ENCODE measurements around the gene FAU. TPM values are rescaled to one million over a fixed set of nuclear protein-coding genes. Genes with fewer than 3 reads are reported as not detected.
A peak's percentile ranks its signal among the peaks of the same experiment; 100 is the strongest.
"Not testable (repeated sequence)": the region's sequence is repeated elsewhere in the genome, so short reads cannot be mapped to it uniquely, and the experiment has no call there.

The FAU gene
- total RNA-seq, 2 experiments from 2014 or later = 995 to 1,031 TPM

DNA sequence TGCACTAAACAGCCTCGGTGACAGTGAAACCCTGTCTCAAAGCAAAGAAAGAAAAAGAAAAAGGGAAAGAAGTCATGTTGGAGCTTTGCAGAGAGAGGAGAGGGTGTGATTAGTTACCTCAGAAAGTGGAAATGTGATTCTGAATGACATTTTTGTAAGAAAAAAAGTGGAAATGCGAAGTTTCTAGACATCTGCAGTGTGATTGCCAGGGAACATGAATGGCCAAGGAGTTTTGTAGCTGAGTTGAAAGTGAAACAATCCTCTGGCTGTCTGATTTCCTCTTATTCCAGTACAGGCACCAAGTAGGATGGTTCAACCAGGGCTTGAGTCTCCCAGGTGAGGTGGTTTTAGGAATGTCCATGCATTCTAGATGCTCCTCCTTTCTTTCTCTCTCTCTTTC lies 30.2 kb upstream of the FAU start:
- Mint-ChIP-seq H3K9me3 (no peaks in the 10 kb centered on the region), H3K4me1 (peaks cover 19% of the 10 kb centered on the region), H3K27ac (no peak overlapping the region), H3K4me3 (no peak overlapping the region), H3K27me3 (no peaks in the 10 kb centered on the region), H3K36me3 (ENCODE audit: low read depth) (no peaks in the 10 kb centered on the region)
- ChIA-PET CTCF (interaction anchor here (0.6 kb wide), 1 partner anchor 591 kb away, joined by 3 read pairs; no protein-coding TSS in a partner anchor), POLR2A (interaction anchor here (1.0 kb wide), 1 partner anchor 17 kb away, joined by 5 read pairs; no protein-coding TSS in a partner anchor)
- no peak for DNase-seq

DNA sequence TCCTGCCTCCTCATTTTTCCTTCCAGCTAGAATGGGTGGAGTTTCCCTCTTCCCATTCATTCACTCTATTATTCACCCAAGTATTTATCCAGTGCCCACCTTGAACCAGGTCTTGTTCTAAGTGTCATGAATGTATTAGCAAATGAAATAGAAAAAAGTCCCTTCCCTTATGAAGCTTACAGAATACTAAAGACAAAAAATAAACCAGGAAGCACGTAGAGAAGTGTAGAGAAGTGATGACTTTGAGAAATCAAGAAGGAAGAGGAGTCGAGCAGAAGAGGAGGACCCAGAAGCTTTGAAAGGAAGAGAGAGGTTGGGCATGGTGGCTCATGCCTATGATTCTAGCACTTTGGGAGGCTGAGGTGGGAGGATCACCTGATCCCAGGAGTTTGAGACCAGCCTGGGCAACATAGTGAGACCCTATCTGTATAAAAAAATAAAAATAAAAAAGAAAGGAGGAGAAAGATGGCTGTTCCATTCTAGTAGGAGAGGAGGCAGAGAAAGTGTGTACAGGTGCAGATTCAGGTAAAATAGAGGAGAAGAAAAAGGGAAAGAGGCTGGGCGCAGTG lies 29.5 kb upstream of the FAU start:
- no peak for DNase-seq
- Mint-ChIP-seq H3K9me3 (no peaks in the 10 kb centered on the region), H3K27me3 (no peaks in the 10 kb centered on the region), H3K4me3 (no peak overlapping the region), H3K27ac (no peak overlapping the region), H3K4me1 (peaks cover 19% of the 10 kb centered on the region), H3K36me3 (ENCODE audit: low read depth) (no peaks in the 10 kb centered on the region)
- ChIA-PET POLR2A (interaction anchor here (1.0 kb wide), 1 partner anchor 16 kb away, joined by 5 read pairs; no protein-coding TSS in a partner anchor), CTCF (no interaction called here)

DNA sequence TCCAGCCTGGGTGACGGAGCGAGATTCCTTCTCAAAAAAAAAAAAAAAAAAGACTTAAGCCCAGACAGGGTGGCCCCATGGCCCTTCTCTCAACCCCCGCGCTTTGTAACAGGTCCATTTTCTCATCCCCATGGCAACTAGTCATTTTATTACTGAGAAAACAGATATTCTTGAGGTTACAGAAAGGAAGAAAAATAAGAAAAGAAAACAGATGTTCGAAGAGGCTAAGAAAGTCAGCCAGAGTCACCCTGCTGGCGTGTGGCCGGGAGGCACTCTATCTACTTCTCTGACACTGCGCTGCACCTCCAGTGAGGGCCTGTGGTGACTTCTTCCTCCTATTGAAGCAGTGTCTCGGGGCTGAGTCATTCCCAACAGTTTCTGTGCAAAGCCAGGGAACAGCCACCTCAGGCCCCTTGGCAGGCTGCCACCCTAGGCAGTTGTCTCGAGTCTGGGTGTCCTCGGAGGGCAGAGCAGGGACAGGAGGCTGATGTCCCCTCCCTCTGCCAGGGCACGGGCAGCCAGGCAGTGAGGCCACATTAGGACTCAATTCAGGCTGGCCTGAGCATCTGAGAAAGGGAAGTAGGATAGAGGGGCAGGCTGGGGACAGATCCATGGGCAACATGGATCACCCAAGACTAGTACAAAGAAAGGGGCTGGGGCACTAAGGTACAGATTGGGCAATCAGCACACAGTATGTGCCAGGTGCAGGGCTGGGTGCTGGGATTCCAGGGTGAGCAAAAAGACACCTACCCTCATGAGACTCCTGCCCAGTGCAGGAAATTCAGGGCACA lies 28.8 kb upstream of the FAU start:
- Mint-ChIP-seq H3K4me3 (no peak overlapping the region), H3K36me3 (ENCODE audit: low read depth) (no peaks in the 10 kb centered on the region), H3K27me3 (no peaks in the 10 kb centered on the region), H3K27ac (no peak overlapping the region), H3K9me3 (no peaks in the 10 kb centered on the region), H3K4me1 (peaks cover 19% of the 10 kb centered on the region)
- DNase-seq = no peak
- ChIA-PET CTCF (no interaction called here), POLR2A (interaction anchor here (3.7 kb wide), 1 partner anchor 16 kb away, joined by 15 read pairs; the partner anchor contains the start of gene SYVN1)

DNA sequence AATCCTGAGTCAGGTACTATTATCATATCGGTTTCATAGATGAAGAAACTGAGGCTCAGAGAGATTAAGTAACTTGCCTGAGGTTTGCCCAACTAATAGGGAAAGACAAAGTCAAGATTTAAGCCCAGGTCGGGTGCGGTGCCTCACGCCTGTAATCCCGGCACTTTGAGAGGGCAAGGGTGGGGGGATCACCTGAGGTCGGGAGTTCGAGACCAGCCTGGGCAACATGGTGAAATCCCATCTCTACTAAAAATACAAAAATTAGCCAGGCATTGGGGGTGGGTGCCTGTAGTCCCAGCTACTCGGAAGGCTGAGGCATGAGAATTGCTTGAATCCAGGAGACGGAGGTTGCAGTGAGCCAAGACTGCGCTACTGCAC lies 28.2 kb upstream of the FAU start:
- H3K4me3 Mint-ChIP-seq; DNase-seq; CTCF ChIA-PET; H3K27ac Mint-ChIP-seq; H3K9me3 Mint-ChIP-seq; H3K27me3 Mint-ChIP-seq; H3K36me3 Mint-ChIP-seq (ENCODE audit: low read depth): not testable (repeated sequence)
- POLR2A ChIA-PET = interaction anchor here (3.7 kb wide), 1 partner anchor 15 kb away, joined by 15 read pairs; the partner anchor contains the start of gene SYVN1
- peaks cover 19% of the 10 kb centered on the region for H3K4me1 Mint-ChIP-seq

DNA sequence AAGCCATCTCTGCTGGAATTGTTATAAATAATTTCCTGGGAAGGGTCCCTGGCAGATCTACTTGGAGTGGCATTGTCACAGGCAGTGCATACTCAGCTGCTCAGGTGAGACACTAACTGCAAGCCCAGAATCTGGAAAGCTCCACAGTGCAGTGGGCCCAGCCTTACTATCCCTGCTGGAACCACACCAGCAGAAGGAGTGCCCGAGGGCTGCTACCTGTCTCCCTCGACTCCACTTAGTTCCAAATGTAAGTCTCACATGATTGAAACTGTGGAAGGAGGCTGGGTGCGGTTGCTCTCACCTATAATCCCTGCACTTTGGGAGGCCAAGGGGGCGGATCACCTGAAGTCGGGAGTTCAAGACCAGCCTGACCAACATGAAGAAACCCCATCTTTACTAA lies 26.7 kb upstream of the FAU start:
- POLR2A ChIA-PET = interaction anchor here (3.7 kb wide), 1 partner anchor 14 kb away, joined by 15 read pairs; the partner anchor contains the start of gene SYVN1
- no peak overlapping the region for H3K4me3 Mint-ChIP-seq
- H3K36me3 Mint-ChIP-seq (ENCODE audit: low read depth) = no peaks in the 10 kb centered on the region
- DNase-seq = no peak
- CTCF ChIA-PET = interaction anchor here (0.7 kb wide), 1 partner anchor 1240 kb away, joined by 3 read pairs; no protein-coding TSS in a partner anchor
- no peaks in the 10 kb centered on the region for H3K9me3 Mint-ChIP-seq
- H3K27ac Mint-ChIP-seq = no peak overlapping the region
- peaks cover 2% of the 10 kb centered on the region for H3K27me3 Mint-ChIP-seq
- H3K4me1 Mint-ChIP-seq = peaks cover 19% of the 10 kb centered on the region

DNA sequence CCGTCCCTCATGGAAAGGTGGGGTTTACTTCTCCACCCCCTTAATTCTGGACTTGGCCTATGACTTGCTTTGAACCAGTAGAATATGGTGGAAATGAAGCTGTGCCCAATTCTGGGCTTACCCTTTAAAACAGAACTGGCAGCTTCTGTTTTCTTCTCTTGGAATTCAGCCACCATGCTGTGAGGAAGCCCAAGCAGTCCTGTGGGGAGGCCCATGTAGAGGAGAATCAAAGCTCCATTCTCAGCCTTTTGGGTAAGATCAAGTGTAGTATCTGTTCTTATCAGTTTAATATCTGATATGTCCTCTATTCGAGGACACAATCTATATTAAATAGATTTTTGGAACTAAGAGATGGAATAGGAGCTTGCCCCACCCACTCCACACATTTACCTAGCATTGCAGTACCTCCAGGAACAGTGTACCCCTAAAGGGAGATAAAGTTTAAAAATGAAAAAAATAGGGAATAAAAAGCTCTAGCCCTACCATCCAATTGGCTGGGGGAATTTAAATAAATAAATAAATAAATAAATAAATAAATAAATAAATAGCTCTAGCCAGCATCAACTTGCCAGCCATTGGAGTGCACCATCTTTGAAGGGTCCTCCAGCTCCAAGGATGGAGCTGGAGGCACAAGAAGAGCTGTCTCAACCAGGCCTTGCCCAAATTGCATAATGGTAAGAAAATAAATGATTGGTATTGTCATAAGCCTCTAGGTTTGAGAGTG lies 25.6 kb upstream of the FAU start:
- Mint-ChIP-seq H3K4me1 (peaks cover 14% of the 10 kb centered on the region), H3K9me3 (no peaks in the 10 kb centered on the region), H3K4me3 (no peak overlapping the region), H3K27me3 (peaks cover 4% of the 10 kb centered on the region), H3K36me3 (ENCODE audit: low read depth) (no peaks in the 10 kb centered on the region), H3K27ac (no peak overlapping the region)
- no peak for DNase-seq
- ChIA-PET CTCF (interaction anchor here (1.1 kb wide), 1 partner anchor 182 kb away, joined by 4 read pairs; no protein-coding TSS in a partner anchor), POLR2A (interaction anchor here (3.7 kb wide), 1 partner anchor 12 kb away, joined by 15 read pairs; the partner anchor contains the start of gene SYVN1)

DNA sequence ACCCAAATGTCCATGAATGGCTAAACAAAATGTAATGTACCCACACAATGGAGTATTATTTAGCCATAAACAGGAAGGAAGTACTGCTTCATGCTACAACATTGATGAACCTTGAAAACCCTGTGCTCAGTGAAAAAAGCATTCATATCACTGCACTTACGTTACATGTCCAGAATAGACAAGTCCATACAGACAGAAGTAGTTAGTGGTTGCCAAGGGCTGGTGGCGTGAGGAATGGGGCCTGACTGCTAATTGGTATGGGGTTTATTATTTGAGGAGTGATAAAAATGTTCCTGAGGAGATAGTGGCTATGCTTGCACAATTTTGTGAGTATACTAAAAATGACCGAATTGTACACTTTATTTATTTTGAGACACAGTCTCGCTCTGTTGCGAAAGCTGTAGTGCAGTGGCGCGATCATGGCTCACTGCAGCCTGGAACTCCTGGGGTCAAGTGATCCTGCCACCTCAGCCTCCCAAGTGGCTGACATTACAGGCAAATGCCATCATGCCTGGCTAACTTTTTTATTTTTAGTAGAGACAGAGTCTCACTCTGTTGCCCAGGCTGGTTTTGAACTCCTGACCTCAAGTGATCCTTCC lies 20.1 kb upstream of the FAU start:
- ChIA-PET CTCF (no interaction called here), POLR2A (no interaction called here)
- Mint-ChIP-seq H3K27ac (no peak overlapping the region), H3K36me3 (ENCODE audit: low read depth) (no peaks in the 10 kb centered on the region), H3K9me3 (no peaks in the 10 kb centered on the region), H3K4me1 (peaks cover 4% of the 10 kb centered on the region), H3K27me3 (peaks cover 18% of the 10 kb centered on the region), H3K4me3 (no peak overlapping the region)
- DNase-seq = no peak

DNA sequence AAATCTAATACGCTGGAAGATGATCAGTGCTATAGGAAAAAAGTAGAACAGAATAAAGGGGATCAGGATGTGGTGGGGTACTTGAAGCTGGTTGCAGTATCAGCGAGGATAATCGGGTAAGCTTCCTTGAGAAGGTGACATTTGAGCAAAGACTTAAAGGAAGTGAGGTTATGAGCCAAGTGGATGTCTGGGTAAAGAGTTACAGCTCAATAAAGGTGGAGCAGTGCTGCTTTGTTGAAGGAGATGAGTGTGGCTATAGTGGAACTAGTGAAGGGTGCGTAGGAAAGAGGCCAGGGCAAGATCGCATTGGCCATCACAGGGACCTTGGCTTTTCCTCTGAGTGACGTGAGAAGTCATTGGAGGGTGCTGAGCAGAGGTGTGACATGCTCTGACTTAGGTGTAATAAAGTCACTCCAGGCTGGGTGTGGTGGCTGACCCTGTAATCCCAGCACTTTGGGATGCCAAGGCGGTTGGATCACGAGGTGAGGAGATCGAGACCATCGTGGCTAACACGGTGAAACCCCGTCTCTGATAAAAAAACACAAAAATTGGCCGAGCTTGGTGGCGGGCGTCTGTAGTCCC lies 14.7 kb upstream of the FAU start:
- H3K4me3 Mint-ChIP-seq = peak overlapping the region; percentile 65
- H3K9me3 Mint-ChIP-seq = no peaks in the 10 kb centered on the region
- H3K36me3 Mint-ChIP-seq (ENCODE audit: low read depth) = peaks cover 17% of the 10 kb centered on the region
- H3K4me1 Mint-ChIP-seq = peaks cover 35% of the 10 kb centered on the region
- peaks cover 10% of the 10 kb centered on the region for H3K27me3 Mint-ChIP-seq
- H3K27ac Mint-ChIP-seq = peak overlapping the region; percentile 58
- ChIA-PET POLR2A (interaction anchor here (0.8 to 7.2 kb wide), 8 partner anchors 9 to 126 kb away, joined by 3 to 157 read pairs (median 14); partner anchors contain the start of genes ARL2, CAPN1, FAU and MRPL49), CTCF (interaction anchor here (1.7 to 3.3 kb wide), 3 partner anchors 15 to 179 kb away, joined by 3 to 25 read pairs (median 12); partner anchors contain the start of genes CDC42EP2, FAU, MRPL49 and TM7SF2)
- no peak for DNase-seq

DNA sequence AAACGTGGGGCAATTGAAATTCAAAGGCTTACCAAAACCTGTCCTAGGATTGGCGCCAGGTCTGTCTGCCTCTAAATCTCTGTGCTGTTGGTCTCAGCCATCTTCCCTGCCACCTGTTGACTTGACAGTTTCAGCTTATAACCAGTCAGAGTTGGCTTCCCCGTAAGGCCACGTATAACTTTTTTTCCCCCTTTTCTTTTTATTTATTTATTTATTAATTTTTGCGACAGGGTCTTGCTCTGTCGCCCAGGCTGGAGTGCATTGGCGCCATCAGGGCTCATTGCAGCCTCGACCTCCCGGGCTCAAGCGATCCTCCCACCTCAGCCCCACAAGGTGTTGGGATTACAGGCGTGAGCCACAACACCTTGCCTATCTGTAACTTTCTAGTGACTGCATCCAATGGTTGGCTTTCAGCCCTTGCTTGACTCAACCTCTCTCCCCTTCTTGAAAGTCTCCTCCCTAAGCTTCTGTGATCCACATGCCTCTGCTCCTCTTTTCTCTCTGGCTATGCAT lies 13.8 kb upstream of the FAU start:
- H3K4me3 Mint-ChIP-seq = peak overlapping the region; percentile 98
- no peak for DNase-seq
- CTCF ChIA-PET = interaction anchor here (0.5 to 3.3 kb wide), 17 partner anchors 8 to 336 kb away, joined by 3 to 25 read pairs (median 5); partner anchors contain the start of genes ARL2, CAPN1, CDC42EP2 and FAU
- H3K36me3 Mint-ChIP-seq (ENCODE audit: low read depth) = peaks cover 25% of the 10 kb centered on the region
- peak overlapping the region; percentile 98 for H3K27ac Mint-ChIP-seq
- H3K4me1 Mint-ChIP-seq = peaks cover 35% of the 10 kb centered on the region
- peaks cover 5% of the 10 kb centered on the region for H3K27me3 Mint-ChIP-seq
- POLR2A ChIA-PET = interaction anchor here (0.6 to 7.2 kb wide), 31 partner anchors 8 to 900 kb away, joined by 3 to 157 read pairs (median 6); partner anchors contain the start of genes ARL2, CAPN1, CDCA5 and FAU
- H3K9me3 Mint-ChIP-seq = no peaks in the 10 kb centered on the region

DNA sequence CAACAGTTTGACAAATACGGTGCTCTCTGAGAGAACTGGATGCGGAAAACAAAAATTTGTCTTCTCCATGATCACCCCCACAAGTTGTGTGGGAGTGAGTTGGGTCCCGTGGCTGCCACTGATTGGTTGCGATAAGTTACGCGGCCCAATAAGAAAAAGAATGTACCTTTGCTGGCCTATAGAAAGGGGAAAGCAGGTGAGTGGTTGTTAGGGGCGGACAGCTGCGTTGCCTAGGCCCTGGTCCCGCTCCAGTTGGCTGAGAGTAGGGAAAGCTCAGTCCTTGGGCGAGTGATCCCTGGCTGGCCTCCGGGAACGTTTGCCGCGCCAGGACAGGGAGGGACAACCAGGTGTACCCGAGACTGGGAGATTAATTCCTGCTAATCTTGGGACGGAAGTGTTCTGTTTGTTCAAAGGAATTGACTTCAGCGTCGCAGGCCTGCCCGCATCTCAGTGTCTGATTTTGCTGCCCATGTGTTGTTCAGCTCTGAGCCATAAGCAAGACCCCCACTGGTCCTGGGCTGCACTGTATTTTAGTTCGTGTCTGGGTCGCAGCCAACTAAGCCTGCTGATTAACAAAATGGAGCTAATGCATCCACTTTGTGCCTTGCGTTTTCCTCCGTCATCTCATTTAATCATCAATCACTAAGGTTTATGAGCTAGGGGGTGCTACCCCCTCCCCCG lies 13.2 kb upstream of the FAU start:
- Mint-ChIP-seq H3K36me3 (ENCODE audit: low read depth) (peaks cover 29% of the 10 kb centered on the region), H3K27ac (peak overlapping the region; percentile 98), H3K4me1 (peaks cover 35% of the 10 kb centered on the region), H3K27me3 (peaks cover 2% of the 10 kb centered on the region), H3K4me3 (peak overlapping the region; percentile 98), H3K9me3 (no peaks in the 10 kb centered on the region)
- ChIA-PET POLR2A (interaction anchor here (0.6 to 7.2 kb wide), 36 partner anchors 9 to 899 kb away, joined by 3 to 157 read pairs (median 4); partner anchors contain the start of genes ARL2, CAPN1, CDCA5 and FAU), CTCF (interaction anchor here (0.7 to 3.3 kb wide), 18 partner anchors 9 to 337 kb away, joined by 3 to 25 read pairs (median 5); partner anchors contain the start of genes ARL2, CAPN1, CDC42EP2 and FAU)
- DNase-seq = peak; percentile 90

DNA sequence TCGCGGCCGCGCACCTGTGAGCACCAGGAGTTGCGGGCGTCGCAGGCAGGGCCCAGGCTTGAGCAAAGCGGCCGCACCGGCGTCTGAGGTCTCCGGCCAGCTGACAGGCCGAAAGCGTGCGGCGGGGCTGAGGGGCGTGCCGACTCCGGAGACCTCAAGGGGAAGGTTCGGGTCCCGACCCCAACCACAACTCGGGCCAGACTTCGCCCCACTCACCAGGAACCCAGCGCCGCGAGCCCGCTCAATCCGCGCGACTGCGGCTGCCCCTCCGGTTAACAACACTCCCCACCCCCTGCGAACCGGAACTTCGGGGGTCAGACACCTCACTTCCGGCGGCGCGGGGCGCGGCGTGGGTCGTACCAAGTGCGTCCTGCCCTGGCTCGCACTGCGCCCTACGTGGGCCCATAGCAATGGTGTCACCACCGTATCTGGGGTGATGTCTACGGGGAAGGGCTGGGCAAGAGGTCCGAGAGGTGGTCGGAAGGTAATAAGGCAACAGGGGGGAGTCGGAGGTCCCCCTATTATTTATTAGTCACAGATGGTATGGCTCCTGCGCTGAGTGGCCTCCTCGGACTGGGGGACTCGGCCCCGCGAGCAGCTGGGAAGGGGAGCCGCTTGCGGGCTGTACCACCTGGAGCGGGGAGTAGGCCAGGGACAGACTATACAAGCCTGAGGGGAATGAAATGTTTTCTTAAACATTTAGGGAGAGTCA lies 12.5 kb upstream of the FAU start, which contains the start of gene SYVN1:
TSS of gene SYVN1 (minus strand) at position 280 of the 712 bp plus-strand sequence. CDS start 918 bp downstream, outside the sequence.
- ChIA-PET POLR2A (interaction anchor here (0.6 to 7.2 kb wide), 35 partner anchors 10 to 898 kb away, joined by 3 to 157 read pairs (median 5); partner anchors contain the start of genes ARL2, CAPN1, CDCA5 and DPF2), CTCF (interaction anchor here (0.7 to 3.3 kb wide), 18 partner anchors 9 to 337 kb away, joined by 3 to 25 read pairs (median 5); partner anchors contain the start of genes ARL2, CAPN1, CDC42EP2 and FAU)
- no peaks in the 10 kb centered on the region for H3K27me3 Mint-ChIP-seq
- peaks cover 35% of the 10 kb centered on the region for H3K4me1 Mint-ChIP-seq
- peaks cover 34% of the 10 kb centered on the region for H3K36me3 Mint-ChIP-seq (ENCODE audit: low read depth)
- peak within 1 kb of the TSS; percentile 98 for H3K4me3 Mint-ChIP-seq
- no peaks in the 10 kb centered on the region for H3K9me3 Mint-ChIP-seq
- DNase-seq = peak; percentile 92
- peak within 1 kb of the TSS; percentile 98 for H3K27ac Mint-ChIP-seq
